SU-DHL-6 (cell line): ENCODE results near the gene SMTNL2.

Source experiments
- H2AFZ ChIP-seq: fragments of 200-600 bp; sonication (generic); 2 replicates; pipeline ENCODE4 v1.6.1; 2014; ENCODE audit warnings: low read depth, mild to moderate bottlenecking, moderate library complexity, mixed read lengths, antibody characterized with exemption, low read length; ENCODE audit not compliant: severe bottlenecking
- H3F3A ChIP-seq: fragments of 200-600 bp; shearing (Covaris generic); 2 replicates; pipeline ENCODE4 v1.6.0; 2016; ENCODE audit warnings: antibody characterized with exemption, mild to moderate bottlenecking; ENCODE audit not compliant: insufficient read depth
- H3K27ac ChIP-seq: fragments of 200-600 bp; sonication (generic); 2 replicates; pipeline ENCODE4 v1.5.1; 2016; ENCODE audit warnings: low read depth, mild to moderate bottlenecking, low read length, moderate library complexity, mixed read lengths
- H3K27me3 ChIP-seq: fragments of 200-600 bp; sonication (generic), shearing (Covaris generic); 2 replicates; pipeline ENCODE4 v1.6.0; 2014; ENCODE audit warnings: mild to moderate bottlenecking, low read length
- H3K36me3 ChIP-seq: fragments of 200-600 bp; sonication (generic); 2 replicates; pipeline ENCODE4 v1.6.1; 2014; ENCODE audit warnings: mild to moderate bottlenecking, low read length, mixed read lengths
- H3K4me2 ChIP-seq: fragments of 300-600, 200-600 bp; shearing (Covaris generic), sonication (generic); 2 replicates; pipeline ENCODE4 v1.6.0; 2014; ENCODE audit warnings: low read length, low read depth, mild to moderate bottlenecking; ENCODE audit not compliant: poor library complexity, severe bottlenecking
- H3K4me3 ChIP-seq: fragments of 200-600 bp; sonication (generic); 2 replicates; pipeline ENCODE4 v1.5.1; 2014; ENCODE audit warnings: antibody characterized with exemption, low read length, mild to moderate bottlenecking, mixed read lengths; ENCODE audit not compliant: insufficient read depth, poor library complexity, severe bottlenecking
- H3K79me2 ChIP-seq: fragments of 200-600 bp; sonication (generic); 2 replicates; pipeline ENCODE4 v1.6.1; 2014; ENCODE audit warnings: mild to moderate bottlenecking, low read length, moderate library complexity; ENCODE audit not compliant: insufficient read depth
- H3K9ac ChIP-seq: fragments of 200-600 bp; sonication (generic); 2 replicates; pipeline ENCODE4 v1.7.0; 2014; ENCODE audit warnings: mild to moderate bottlenecking, low read length
- H3K9me2 ChIP-seq: fragments of 200-600 bp; sonication (generic); replicated peaks from 2 replicates; pipeline ENCODE4 v1.6.1; 2014; ENCODE audit warnings: low read length; ENCODE audit not compliant: insufficient read depth
- H3K9me3 ChIP-seq: fragments of 200-600 bp; sonication (generic); 2 replicates; pipeline ENCODE4 v1.6.1; 2014; ENCODE audit warnings: low read length, mixed read lengths; ENCODE audit not compliant: insufficient read depth
- H4K20me1 ChIP-seq: fragments of 200-600 bp; sonication (generic); 2 replicates; pipeline ENCODE4 v1.6.1; 2014; ENCODE audit warnings: low read depth, mild to moderate bottlenecking, antibody characterized with exemption, low read length, moderate library complexity, mixed read lengths
- CTCF ChIP-seq: fragments of 200-600 bp; sonication (generic); IDR thresholded peaks from one replicate; pipeline ENCODE4 v1.5.1; 2017; ENCODE audit warnings: antibody characterized with exemption, mild to moderate bottlenecking, low read length, moderate library complexity; ENCODE audit not compliant: insufficient read depth, poor library complexity, severe bottlenecking
- EZH2phosphoT487 ChIP-seq: fragments of 200-600 bp; sonication (generic), shearing (Covaris generic); conservative IDR thresholded peaks from 2 replicates; pipeline ENCODE4 v1.6.1; 2018; ENCODE audit warnings: mild to moderate bottlenecking, antibody characterized with exemption, low read length, moderate library complexity, mixed read lengths

Gene SMTNL2

GRCh38 chr17:4631431-4631830, 47.1 kb downstream of the SMTNL2 start:
- Histone ChIP-seq H3K9me3 (no peaks in the 10 kb centered on the region), H3K27ac (no peak overlapping the region), H3K4me2 (no peak overlapping the region), H3K9ac (no peak overlapping the region), H3K4me3 (no peak overlapping the region), H3K36me3 (no peaks in the 10 kb centered on the region), H3K79me2 (no peaks in the 10 kb centered on the region), H3F3A (no peaks in the 10 kb centered on the region), H3K9me2 (no peaks in the 10 kb centered on the region), H2AFZ (no peak overlapping the region), H3K27me3 (no peaks in the 10 kb centered on the region), H4K20me1 (no peaks in the 10 kb centered on the region)
- TF ChIP-seq EZH2phosphoT487 (no peak), CTCF (no peak)

- no peaks in the 10 kb centered on the region for H3K9me2 ChIP-seq
- H3K79me2 ChIP-seq: no peaks in the 10 kb centered on the region
- no peak overlapping the region for H3K4me3 ChIP-seq
- H3K4me2 ChIP-seq: no peak overlapping the region
- no peaks in the 10 kb centered on the region for H3F3A ChIP-seq
- H3K9me3 ChIP-seq: no peaks in the 10 kb centered on the region
- no peak overlapping the region for H3K27ac ChIP-seq
- no peaks in the 10 kb centered on the region for H4K20me1 ChIP-seq
- H3K27me3 ChIP-seq: no peaks in the 10 kb centered on the region
- H3K9ac ChIP-seq: no peak overlapping the region
- H3K36me3 ChIP-seq: no peaks in the 10 kb centered on the region
- no peak overlapping the region for H2AFZ ChIP-seq
- TF ChIP-seq CTCF: no peak
- TF ChIP-seq EZH2phosphoT487: no peak
Measured at GRCh38 chr17:4631836-4632580, 47.7 kb downstream of the SMTNL2 start.

GRCh38 chr17:4632581-4632920, 48.2 kb downstream of the SMTNL2 start:
- H3K9ac ChIP-seq: no peak overlapping the region
- no peak overlapping the region for H3K4me2 ChIP-seq
- H3K9me3 ChIP-seq: no peaks in the 10 kb centered on the region
- no peaks in the 10 kb centered on the region for H3K36me3 ChIP-seq
- no peak overlapping the region for H2AFZ ChIP-seq
- H3K4me3 ChIP-seq: no peak overlapping the region
- H3F3A ChIP-seq: no peaks in the 10 kb centered on the region
- H3K27ac ChIP-seq: no peak overlapping the region
- no peaks in the 10 kb centered on the region for H3K79me2 ChIP-seq
- H3K9me2 ChIP-seq: no peaks in the 10 kb centered on the region
- H3K27me3 ChIP-seq: no peaks in the 10 kb centered on the region
- TF ChIP-seq EZH2phosphoT487: no peak
- TF ChIP-seq CTCF: no peak
- H4K20me1 ChIP-seq: no peaks in the 10 kb centered on the region
